Esophagus squamous epithelium (tissue), 4 donors: Measurements from ENCODE around the gene CDH20.

Experiments
- POLR2A ChIP-seq, 4 donors: fragments of 450-650 bp; IDR thresholded peaks; one replicate each; pipeline ENCODE4 v1.6.1; 2017; ENCODE audit warnings: antibody characterized with exemption in 4 of 4, mild to moderate bottlenecking in 4 of 4, moderate library complexity in 3 of 4
- TF ChIP-seq, protein P1 (sequence below), 6 experiments: fragments of 450-650 bp in 4 of 6; fragments of 200-600 bp in 2 of 6; sonication (generic) in 2 of 6; IDR thresholded peaks; one replicate each; pipeline ENCODE4 v1.5.1; 2016 to 2019; ENCODE audit warnings: antibody characterized with exemption in 6 of 6, mild to moderate bottlenecking in 4 of 6, moderate library complexity in 4 of 6

DNA sequence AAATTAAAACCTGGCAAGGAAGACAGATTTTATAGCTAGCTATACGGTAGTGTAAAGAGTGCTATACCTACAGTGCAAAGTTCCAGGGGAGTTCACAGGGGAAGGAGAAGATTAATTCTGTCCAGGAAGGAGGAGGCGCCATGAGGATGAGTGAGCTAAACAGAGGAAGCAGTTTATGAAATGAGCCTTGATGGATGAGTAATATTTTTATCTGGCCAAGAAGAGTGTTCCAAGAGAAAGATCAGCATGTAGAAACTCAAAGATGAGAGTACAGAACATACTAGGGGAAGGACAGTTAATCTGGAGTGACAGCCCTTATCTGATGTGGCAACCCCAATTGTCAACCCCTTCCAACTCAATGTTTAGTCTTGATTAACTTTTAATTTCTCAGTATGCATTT is 54.8 kb downstream of the CDH20 start:
- TF ChIP-seq, protein P1, sequence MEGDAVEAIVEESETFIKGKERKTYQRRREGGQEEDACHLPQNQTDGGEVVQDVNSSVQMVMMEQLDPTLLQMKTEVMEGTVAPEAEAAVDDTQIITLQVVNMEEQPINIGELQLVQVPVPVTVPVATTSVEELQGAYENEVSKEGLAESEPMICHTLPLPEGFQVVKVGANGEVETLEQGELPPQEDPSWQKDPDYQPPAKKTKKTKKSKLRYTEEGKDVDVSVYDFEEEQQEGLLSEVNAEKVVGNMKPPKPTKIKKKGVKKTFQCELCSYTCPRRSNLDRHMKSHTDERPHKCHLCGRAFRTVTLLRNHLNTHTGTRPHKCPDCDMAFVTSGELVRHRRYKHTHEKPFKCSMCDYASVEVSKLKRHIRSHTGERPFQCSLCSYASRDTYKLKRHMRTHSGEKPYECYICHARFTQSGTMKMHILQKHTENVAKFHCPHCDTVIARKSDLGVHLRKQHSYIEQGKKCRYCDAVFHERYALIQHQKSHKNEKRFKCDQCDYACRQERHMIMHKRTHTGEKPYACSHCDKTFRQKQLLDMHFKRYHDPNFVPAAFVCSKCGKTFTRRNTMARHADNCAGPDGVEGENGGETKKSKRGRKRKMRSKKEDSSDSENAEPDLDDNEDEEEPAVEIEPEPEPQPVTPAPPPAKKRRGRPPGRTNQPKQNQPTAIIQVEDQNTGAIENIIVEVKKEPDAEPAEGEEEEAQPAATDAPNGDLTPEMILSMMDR (IDR thresholded peaks at IDR 0.05) = no peak
- no peak for TF ChIP-seq POLR2A (IDR thresholded peaks at IDR 0.05)
